ENCODE data around the gene ARHGDIB. TPM values are rescaled to one million over a fixed set of nuclear protein-coding genes. Genes with fewer than 3 reads are reported as not detected.

Gene ARHGDIB
- total RNA-seq, 1 donor from 2014 or later: 56.0 TPM

- no peak for DNase-seq
- no peak for ATAC-seq
- intact Hi-C loops (cut with micrococcal nuclease): no loop called here
Measured at GRCh38 chr12:14959126-14959440, 2.3 kb downstream of the ARHGDIB start.

- no peak for ATAC-seq
- no peak for DNase-seq
- intact Hi-C loops (cut with micrococcal nuclease): no loop called here
Measured at GRCh38 chr12:14958361-14959125, 2.9 kb downstream of the ARHGDIB start.

DNA sequence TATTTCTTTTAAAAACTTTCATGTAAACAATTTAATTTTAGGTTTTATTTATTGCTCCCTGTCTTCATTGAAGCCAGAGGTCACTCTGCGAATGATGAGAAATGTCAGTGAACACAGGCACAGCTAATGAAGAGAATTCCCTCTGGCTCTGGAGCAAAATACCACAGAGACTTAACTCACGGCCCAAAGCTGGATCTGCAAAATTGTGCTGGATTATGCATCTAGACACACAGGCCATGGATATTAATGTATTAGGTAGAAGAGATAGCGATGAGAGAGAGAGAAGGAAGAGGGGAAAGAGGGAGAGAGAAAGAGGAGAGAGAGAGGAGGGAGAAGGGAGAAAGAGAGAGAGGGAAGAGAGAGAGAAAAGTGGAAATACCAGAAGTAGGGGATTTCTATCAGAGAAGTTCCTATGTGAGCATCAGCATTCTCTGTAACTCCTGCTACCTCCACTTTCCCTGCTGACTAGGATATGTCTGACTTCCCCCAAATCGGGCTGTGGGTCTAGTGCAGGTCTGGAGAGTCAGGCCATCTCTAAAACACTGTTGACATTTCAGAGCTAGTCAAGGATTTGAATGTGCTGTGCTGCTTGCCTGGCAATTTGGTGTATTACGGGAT lies 3.7 kb downstream of the ARHGDIB start:
- ATAC-seq (no peak), DNase-seq (no peak)
- intact Hi-C loops (cut with micrococcal nuclease): no loop called here

DNA sequence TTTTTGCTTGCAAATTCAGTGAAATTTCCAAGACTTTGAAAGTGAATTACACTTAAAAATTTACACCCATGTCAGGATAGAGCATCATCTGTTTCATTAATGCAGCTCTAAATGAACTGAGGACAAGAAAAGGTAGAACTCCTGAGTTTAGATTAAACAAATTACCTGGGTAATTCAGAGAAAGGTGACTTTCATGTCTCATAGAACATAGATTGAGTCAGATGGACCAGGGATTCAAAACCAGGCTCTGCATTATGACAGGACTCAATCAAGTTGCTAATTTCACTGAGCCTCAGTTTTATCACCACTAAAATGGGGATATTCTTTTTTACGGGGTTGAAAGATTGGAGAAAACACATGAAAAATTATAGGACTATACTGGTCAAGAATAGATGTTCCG lies 4.5 kb downstream of the ARHGDIB start:
- intact Hi-C loops (cut with micrococcal nuclease): no loop called here
- DNase-seq (no peak), ATAC-seq (no peak)

DNA sequence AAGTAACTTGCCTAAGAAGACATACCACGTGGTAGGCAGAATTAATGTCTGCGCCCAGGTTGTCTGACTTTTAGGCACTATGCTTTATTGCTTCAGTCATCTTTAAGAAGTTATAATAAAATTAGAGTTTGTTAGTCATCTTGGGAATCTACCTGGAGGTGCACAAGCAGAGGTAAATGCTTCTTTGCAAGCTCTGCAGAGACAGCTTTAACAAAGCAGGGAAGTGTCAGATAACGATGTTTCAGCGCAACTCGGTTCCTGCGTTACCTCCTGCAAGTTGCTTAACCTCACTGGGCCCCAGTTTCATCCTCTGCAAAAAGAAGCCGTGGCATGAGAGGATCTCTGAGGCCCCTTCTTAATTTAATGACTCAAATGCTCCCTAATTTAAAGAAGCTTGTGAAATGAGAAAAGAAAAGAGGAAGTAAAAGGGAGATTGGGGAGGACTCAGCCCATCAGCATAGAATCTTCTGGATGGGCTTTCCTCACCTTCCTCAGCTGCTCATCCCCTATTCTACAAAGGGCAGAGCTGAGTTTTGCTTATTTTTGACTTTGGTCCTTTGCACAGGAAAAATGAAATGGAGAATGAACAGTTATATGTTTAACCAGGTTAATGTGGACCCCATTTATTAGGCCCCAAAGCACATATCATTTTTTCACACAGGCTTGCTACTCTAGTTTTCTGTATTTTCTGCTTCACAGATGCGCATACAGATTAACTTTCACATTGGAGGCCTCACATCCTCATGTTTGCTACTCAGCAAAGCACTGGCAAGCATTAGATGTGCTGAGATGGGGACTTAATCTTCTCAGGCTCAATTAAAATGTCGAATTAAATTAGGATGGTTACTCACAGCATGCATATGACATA lies 5.1 kb downstream of the ARHGDIB start:
- DNase-seq: no peak
- ATAC-seq: no peak
- intact Hi-C loops (cut with micrococcal nuclease): no loop called here

DNA sequence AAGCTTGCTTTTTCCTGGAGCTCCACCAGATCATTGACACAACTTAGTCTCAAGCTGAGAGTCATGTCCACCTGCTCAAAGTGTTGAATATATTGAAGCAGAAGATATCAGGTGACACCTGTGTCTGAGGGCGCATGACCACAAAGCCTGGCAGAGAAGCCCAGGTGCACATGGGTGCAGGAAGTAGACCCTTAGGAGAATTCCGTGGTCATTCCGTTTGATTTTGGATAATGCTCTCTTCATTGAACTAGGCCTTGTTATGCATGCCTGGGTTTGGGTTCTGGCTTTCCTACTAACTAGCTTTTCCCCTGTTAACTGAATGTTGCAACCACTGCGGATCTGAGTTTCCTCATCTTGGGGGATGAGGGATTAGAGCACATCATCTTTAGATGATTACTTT lies 7.1 kb downstream of the ARHGDIB start:
- intact Hi-C loops (cut with micrococcal nuclease): no loop called here
- ATAC-seq (no peak), DNase-seq (no peak)

DNA sequence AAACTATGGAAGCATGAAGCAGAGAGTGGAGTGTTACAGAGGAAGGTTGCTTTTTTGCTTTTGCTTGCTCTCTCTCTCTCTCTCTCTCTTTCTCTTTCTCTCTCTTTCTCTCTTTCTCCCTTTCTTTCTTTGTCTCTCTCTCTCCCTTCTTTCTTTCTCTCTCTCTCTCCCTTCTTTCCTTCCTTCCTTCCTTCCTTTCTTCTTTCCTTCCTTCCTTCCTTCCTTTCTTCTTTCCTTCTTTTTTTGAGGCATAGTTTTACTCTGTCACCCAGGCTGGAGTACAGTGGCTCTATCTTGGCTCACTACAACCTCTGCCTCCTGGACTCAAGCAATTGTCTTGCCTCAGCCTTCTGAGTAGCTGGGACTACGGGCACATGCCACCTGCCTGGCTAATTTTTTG lies 7.6 kb downstream of the ARHGDIB start:
- intact Hi-C loops (cut with micrococcal nuclease): no loop called here
- ATAC-seq (no peak), DNase-seq (no peak)

DNA sequence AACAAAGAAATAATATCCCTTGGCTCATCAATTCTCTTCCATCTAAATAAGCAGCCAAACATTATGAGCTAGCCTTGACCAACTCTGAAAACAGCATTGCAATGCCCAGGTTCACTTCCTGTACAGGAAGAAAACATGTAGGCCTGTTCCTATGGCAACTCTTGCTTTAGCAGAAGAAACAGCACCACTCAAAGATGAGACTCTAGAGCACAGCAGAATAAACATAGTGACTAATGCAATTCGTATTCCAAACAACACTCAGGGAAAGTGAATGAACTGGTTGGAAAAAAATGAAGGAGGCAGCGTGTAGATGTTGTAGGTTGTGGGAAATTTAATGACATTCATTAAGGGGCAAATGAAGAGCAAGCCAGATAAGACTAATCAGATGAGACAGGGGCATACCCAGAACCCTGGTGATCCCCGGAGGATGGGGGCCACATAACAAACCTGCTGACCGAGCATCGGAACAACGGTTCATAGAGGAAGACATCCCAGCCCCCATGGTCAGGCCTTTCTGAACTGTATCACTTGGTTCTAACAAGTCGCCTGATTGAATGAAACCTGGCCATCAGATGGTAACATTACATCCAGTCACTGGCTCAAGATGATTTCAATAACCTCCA lies 9.0 kb downstream of the ARHGDIB start:
- DNase-seq: no peak
- ATAC-seq: peak; percentile 64
- intact Hi-C loops (cut with micrococcal nuclease): no loop called here

DNA sequence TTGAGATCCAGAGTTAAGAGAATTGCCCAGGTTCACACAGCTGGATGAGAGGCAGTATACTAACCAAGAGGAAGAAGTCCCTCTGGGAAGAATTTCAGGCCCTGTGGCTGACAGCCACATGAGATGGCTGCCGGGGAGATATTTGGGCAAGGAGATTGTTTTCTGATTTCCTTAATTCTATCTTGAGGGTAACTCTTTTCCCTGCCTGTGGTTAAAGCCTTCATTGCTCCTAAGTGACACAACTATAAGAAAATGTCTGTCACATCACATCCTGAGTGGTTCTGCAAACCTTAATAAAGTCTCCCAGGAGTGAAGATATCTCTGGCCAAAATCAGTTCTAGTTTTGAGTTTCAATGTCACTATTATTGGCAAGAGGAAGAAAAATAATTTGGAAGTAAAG lies 9.6 kb downstream of the ARHGDIB start:
- ATAC-seq (no peak), DNase-seq (no peak)
- intact Hi-C loops (cut with micrococcal nuclease): no loop called here

DNA sequence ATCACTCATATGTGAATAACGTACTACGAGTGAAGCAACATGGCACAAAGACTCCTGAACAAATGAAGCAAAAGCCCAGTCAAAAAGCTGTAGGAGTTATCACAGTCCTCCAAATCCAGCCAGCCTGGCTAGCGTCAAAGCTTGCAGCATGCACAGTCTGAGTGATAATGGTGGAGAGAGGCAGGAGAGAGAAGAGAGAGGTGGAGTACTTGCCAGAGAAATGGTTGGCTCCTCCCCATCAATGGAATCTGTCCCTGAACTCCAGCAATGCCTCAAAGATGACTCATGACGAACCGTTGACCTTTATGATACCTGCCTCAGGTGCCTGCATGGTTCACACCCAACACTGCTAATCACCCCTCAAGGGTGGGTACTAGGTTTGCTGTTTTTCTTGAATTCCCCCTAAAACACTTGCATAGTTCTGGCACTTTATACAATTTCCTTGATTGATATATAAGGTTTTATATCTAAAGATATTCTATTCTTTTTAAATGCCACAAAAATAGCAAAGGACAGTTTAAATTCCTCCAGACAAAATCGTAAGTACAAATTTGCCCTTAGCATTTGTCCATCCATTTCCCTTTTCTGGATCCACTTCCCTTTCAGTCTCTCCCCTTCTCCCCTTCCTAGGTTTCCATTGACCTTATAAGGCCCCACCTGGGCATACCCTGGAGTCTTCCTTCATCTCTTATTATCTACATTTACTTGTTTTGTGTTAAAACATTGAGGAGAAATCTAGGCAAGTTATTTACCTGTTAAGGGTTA lies 10.2 kb downstream of the ARHGDIB start:
- DNase-seq (peak; percentile 34), ATAC-seq (peak; percentile 76)
- intact Hi-C loops (cut with micrococcal nuclease): no loop called here

DNA sequence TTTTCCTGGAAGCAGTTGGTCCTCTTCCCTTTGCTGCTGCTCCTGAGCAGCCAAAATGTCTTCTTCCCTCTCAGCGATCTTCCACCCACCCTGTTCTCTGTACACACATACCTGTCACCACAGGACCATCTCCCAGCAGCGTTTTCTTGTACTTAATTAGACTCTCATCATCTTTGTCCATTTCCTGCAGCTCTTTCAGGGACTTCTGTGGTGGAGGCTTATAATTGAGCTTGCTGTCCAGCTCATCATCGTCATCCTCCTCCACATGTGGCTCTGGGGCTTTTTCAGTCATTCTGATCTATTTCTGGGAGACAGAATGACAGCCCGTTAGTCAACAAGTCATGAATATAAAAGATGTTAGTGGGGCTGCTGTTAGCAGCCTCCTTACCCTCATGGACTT lies 11.0 kb downstream of the ARHGDIB start:
- ATAC-seq (no peak), DNase-seq (no peak)
- intact Hi-C loops (cut with micrococcal nuclease): no loop called here

- ATAC-seq: no peak
- intact Hi-C loops (cut with micrococcal nuclease): no loop called here
- no peak for DNase-seq
Measured at GRCh38 chr12:14949631-14950030, 11.8 kb downstream of the ARHGDIB start.

DNA sequence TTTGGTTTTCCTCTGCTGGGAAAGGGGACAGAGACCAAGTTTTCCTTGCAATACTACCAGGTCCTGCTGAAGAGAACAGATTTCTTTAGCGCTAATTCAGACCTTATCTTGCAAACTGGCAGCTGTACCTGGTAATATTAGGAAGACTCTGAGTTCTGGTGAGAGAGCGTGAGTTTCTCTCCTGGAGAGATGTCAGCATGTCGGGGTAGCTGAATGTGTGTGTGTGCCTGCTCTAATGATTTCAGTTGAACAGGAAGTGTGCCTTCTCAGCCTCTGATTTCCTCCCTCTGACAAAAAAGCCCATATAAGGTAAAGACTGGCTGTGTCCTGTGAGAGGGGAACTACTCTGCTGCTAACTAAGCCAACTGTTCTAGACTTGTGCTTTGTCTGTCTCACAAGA lies 12.7 kb downstream of the ARHGDIB start:
- intact Hi-C loops (cut with micrococcal nuclease): no loop called here
- DNase-seq (no peak), ATAC-seq (peak; percentile 85)

DNA sequence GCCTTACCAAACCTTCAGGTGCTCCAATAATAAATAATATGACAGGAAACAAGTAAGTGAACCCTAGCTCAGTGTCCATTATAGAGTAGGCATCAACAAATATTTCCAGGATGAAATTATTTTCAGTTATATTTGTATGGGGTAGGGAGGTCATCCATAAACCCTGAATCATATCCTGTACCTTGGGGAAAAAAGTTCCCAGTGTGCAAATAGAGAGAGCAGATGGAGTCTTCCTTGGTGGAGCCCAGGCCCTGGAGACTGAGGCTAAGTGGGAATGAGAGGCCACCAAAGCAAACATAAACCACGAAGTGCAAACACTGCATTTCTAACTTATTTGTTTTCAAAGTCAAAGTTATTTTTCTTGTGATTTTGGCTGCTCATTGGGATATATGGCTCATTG lies 14.5 kb downstream of the ARHGDIB start:
- ATAC-seq (no peak), DNase-seq (no peak)
- intact Hi-C loops (cut with micrococcal nuclease): no loop called here

GRCh38 chr12:14946162-14946561 lies 15.2 kb downstream of the ARHGDIB start:
- intact Hi-C loops (cut with micrococcal nuclease): no loop called here
- DNase-seq (no peak), ATAC-seq (no peak)

DNA sequence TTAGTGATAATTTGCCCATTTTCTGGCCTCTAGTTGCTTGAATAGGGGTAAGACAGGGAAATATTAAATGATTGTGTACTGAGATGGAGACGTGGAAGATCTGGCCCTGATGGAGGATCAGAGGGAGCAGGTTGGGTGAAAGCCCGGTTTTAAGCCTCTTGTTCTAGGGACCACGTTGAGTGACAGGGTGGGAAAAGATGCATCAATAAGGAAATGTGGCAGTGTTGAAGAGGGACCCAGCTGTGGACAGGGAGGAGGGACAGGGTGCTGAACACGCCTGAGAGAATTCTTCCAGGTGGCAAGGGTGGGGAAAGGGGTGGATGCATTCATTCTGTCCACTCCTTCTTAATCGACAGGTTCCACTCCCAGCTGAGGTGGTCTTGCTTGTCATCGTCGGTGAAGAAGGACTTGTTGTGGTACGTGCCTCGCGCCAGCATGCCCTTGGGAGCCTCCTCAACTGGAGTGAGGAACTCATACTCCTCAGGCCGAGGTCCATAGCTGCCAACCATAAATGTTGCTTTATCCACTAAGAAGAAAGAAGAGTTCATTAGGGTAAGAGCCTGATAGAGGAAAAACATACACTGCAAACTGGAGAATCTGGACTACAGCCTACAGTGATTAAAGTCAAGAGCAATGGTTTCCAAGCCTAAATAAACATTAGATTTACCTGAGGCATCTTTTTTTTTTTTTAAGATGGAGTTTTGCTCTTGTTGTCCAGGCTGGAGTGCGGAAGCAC lies 19.0 kb downstream of the ARHGDIB start:
- no peak for DNase-seq
- no peak for ATAC-seq
- intact Hi-C loops (cut with micrococcal nuclease): no loop called here

- ATAC-seq (no peak), DNase-seq (no peak)
- intact Hi-C loops (cut with micrococcal nuclease): no loop called here
Measured at GRCh38 chr12:14941369-14941768, 20.0 kb downstream of the ARHGDIB start.

- intact Hi-C loops (cut with micrococcal nuclease): no loop called here
- ATAC-seq (no peak), DNase-seq (no peak)
Measured at GRCh38 chr12:14938301-14938700, 23.1 kb downstream of the ARHGDIB start, which contains the start of gene ERP27. TSS of gene ERP27 (minus strand) at chr12:14938537. CDS start at chr12:14938508, 29 bp downstream.

DNA sequence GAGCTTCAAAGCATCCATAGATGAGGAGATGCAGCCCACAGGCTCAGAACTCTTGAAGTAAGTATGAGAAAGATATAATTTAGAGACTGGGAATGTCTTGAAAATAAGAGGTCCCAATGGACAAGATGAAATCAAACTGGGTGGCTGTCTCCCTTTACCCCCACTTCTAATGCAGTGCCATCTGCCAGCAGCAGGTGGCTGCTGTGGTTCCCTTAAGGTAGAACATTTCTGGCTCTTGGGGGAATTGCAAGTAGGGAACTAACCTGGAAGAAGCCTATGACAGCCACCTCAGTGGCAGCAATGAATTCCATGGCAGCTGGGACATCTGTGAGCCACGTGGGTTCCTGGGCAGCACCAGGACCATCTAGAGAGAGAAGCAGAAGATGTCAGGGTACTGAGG lies 23.7 kb downstream of the ARHGDIB start:
- ATAC-seq (no peak), DNase-seq (no peak)
- intact Hi-C loops (cut with micrococcal nuclease): no loop called here

All from left ventricle myocardium superior (tissue), 1 donor.